NCI-H82 (cell line): Measurements from ENCODE around the gene NPBWR2.
"Not testable (repeated sequence)": the region's sequence is repeated elsewhere in the genome, so short reads cannot be mapped to it uniquely, and the experiment has no call there.

Source experiments
- DNase-seq: peaks from one replicate; lab custom pipeline; 2025; lab: John Stamatoyannopoulos, UW

NPBWR2 gene

DNA sequence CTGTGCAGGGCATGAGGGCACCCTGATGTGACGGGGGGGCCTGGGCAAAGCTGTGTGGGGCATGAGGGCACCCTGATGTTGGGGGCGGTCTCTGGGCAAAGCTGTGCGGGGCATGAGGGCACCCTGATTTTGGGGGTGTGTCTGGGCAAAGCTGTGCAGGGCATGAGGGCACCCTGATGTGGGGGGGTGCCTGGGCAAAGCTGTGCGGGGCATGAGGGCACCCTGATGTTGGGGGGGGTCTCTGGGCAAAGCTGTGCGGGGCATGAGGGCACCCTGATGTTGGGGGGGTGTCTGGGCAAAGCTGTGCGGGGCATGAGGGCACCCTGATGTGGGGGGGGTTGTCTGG is 10.0 kb upstream of the NPBWR2 start:
- DNase-seq, result not testable (repeated sequence)

DNA sequence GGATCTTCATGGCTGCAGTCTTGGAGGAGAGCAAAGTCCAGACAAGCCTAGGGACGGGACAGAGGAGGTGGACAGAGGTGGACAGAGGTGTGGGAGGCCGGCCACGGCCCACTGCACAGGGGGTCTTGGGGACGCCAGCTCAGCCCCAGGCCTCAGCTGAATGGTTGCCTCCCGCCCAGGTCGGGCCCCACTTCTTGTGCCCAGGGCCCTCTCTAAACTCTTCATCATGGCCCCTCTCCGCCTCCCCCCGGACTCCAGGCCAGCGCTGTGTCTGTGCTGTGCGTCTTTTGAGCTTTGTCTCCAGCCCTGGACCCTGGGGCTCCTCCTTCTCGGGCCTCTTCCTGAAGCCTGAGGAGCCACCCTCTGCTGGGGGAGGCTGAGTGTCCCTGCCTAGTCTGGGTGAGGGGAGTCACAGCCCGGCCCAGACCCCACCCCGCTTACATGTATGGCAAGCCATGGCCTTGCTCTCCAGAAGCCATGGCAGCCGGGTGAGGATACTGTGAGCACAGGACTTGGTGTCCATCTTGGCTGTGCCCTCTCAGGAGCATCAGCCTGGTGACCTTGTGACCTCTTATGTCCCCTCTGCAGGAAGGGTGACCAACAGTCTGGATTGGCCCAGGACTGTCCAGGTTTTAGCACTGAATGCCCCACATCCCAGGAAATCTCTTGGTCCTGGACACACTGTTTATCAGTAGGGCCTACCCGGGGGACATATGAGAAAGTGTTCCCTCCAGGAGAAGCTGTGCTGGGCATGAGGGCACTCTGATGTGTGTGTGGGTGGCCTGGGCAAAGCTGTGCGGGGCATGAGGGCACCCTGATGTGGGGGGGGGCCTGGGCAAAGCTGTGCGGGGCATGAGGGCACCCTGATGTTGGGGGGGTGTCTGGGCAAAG is 9.4 kb upstream of the NPBWR2 start:
- DNase-seq, result no peak

GRCh38 chr20:64116016-64116415 is 8.7 kb upstream of the NPBWR2 start:
- DNase-seq, result no peak

- DNase-seq, result no peak
Observed at GRCh38 chr20:64115171-64115911, 8.0 kb upstream of the NPBWR2 start.

- DNase-seq, result no peak
Observed at GRCh38 chr20:64114356-64114971, 7.1 kb upstream of the NPBWR2 start.

DNA sequence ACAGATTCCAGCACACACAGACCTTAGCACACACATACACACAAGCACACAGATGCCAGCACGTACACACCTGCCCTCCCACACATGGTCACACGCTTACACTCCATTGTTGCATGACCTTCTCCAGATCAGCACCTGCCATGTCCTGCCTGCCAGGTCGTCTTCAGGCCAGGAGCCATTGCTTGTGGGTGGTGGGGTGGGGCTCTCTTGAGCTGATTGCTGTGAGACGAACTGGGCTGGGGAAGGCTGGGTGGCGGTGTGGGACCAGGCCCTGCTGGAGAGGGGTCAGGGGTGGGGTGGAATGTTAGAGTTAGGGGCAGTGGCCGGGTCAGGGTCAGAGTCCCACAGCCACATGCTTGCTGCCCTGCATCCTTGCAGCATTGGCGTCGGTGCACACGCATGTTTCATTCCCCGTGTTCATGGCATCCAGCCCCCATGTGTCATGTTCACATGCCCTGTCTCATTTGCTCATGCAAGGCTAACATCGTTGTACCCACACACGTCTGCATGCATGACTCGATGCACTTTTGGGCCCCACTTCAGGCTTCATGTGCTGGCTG is 6.5 kb upstream of the NPBWR2 start:
- DNase-seq, result no peak

DNA sequence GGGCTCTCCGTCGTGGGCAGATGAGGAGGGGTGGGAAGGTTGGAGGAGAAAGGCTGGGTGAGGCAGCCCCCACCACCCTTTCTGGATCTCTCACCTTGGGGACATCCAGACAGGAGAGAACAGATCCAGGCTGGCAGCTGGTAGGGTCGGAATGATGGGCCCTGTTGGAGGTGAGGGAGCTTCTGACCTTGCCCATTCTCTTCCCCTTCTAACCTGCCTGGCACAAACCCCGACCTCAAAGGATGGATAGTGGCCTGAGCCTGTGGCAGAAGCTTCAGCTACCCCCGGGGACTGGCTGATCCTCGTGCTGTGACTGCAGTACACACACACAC is 6.0 kb upstream of the NPBWR2 start:
- DNase-seq, result no peak

GRCh38 chr20:64112691-64113443 is 5.5 kb upstream of the NPBWR2 start:
- DNase-seq, result no peak

- no peak for DNase-seq
Observed at GRCh38 chr20:64111841-64112641, 4.7 kb upstream of the NPBWR2 start.

GRCh38 chr20:64110411-64111068 is 3.2 kb upstream of the NPBWR2 start:
- DNase-seq, result no peak

DNA sequence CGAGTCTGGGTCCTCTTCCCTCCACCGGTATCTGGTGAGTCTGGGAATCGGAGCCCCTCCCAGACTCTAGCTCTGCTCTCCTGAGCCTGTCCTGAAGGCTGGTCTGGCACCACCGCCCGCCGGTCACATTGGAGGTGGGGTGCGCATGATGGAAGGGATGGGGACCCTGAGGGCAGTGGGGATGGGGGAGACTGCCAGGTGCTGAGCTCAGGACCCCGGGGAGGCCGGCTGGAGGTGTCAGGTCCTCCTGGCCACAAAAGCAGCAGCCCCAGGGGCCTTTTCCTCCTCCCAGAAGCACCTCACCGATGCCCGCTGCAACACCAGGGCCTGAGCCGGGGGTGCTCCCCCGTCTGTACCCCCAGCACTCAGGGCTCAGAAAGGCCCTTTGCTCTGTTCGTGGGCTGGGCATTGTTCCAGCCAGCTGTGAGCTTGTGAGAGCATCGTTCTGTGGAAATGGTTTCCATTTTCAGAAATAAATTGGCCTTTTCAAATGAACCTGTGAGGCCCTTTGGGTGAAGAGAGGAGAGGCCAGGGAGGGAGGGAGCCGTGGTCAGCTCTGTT is 2.5 kb upstream of the NPBWR2 start:
- no peak for DNase-seq

GRCh38 chr20:64108731-64109681 is 1.6 kb upstream of the NPBWR2 start:
- DNase-seq, result no peak

DNA sequence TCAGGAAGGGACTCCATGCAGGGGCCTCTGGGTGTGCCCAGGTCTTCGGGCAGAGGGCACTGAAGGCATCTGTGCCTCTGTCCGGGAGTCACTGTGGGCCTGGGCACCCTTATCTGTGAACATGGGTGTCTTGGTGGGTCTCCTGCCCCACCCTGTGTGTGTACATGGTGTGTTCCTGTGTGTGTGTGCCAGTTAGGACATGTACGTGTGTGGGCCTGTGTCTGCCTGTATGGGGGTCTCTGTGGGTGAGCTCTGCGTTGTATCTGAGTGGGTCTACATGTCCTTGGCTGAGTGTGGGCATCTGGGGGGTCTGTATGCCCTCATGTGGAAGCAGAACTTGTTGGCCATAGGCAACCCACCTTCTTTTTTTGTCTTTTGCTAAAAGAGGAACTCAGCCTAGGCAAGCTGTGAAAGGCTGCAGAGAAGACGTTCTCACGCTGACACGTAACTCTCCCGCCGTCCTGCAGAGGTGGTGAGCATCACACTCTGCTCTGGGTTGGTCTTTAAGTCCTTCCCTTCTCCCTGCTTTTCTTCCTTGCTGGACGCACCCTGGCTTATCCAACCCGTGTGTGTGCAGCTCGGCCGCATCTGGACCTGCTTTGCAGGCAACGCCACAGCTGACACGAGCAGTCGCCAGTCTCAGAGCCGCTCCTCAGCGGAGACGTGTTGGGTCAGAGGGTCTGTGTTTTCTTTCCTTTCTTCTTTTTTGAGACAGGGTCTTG is 532 bp upstream of the NPBWR2 start:
- no peak for DNase-seq

DNA sequence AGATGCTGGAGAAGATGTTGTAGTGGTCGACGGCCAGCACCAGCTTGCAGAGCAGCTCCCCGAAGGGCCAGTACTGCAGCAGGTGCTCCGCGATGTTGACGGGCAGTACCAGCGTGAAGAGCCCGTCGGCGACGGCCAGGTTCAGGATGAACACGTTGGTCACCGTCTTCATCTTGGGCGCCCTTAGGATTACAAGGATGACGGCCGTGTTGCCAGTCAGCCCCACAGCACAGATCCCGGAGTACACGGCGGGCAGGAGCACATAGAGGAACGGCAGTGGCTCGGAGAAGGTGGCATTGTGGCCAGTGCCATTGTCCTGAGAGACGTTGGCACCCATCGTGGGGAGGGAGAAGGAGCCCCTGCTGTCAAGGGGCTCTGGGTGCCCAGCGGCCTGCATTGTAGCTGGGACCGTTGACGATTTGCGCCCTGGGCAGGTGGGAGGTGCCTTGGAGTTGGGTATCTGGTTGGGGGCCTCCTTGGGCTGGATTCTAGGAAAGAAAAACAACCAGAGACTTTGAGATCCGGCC is 867 bp downstream of the NPBWR2 start:
- DNase-seq, result no peak

GRCh38 chr20:64105846-64106434 is 1.4 kb downstream of the NPBWR2 start:
- no peak for DNase-seq

- DNase-seq, result no peak
Observed at GRCh38 chr20:64104667-64105451, 2.5 kb downstream of the NPBWR2 start.
